GM19372 (cell line): Measurements from ENCODE around the gene PSME2.
A peak's percentile ranks its signal among the peaks of the same experiment; 100 is the strongest.

Source experiments
- ATAC-seq: cut with Tn5 transposase; IDR thresholded peaks from one replicate; pipeline ENCODE4 v1.9.1; 2021; ENCODE audit warnings: mild to moderate bottlenecking, low read depth, moderate library complexity; ENCODE audit not compliant: unreplicated experiment

Gene PSME2

GRCh38 chr14:24136684-24137528, 9.5 kb downstream of the PSME2 start:
- no peak for ATAC-seq

GRCh38 chr14:24135834-24136683, 10.4 kb downstream of the PSME2 start, which contains the start of gene PSME1:
Gene PSME1 (plus strand): TSS chr14:24136194. CDS start chr14:24136263, 69 bp downstream.
- ATAC-seq, result peak; percentile 84

- ATAC-seq, result peak; percentile 0
These were observed 10.9 kb downstream of the PSME2 start for GRCh38 chr14:24135584-24135833.

GRCh38 chr14:24133735-24134134, 12.7 kb downstream of the PSME2 start:
- ATAC-seq, result no peak

- ATAC-seq, result no peak
These were observed 13.4 kb downstream of the PSME2 start for GRCh38 chr14:24132976-24133375.

GRCh38 chr14:24132061-24132685, 14.2 kb downstream of the PSME2 start:
- ATAC-seq, result no peak

- no peak for ATAC-seq
These were observed 14.9 kb downstream of the PSME2 start for GRCh38 chr14:24131549-24131966.

GRCh38 chr14:24130717-24131548, 15.5 kb downstream of the PSME2 start:
- no peak for ATAC-seq

- no peak for ATAC-seq
These were observed 16.1 kb downstream of the PSME2 start, which contains the start of gene FITM1 for GRCh38 chr14:24130380-24130716. Gene FITM1 (plus strand): TSS chr14:24130659. CDS start chr14:24131564, 905 bp downstream.

GRCh38 chr14:24129410-24129998, 16.9 kb downstream of the PSME2 start:
- ATAC-seq, result no peak

GRCh38 chr14:24127673-24128072, 18.7 kb downstream of the PSME2 start:
- no peak for ATAC-seq

- no peak for ATAC-seq
These were observed 19.5 kb downstream of the PSME2 start for GRCh38 chr14:24126939-24127338.

GRCh38 chr14:24123424-24124417, 22.7 kb downstream of the PSME2 start:
- no peak for ATAC-seq

- no peak for ATAC-seq
These were observed 23.5 kb downstream of the PSME2 start for GRCh38 chr14:24122898-24123297.

GRCh38 chr14:24122416-24122815, 24.0 kb downstream of the PSME2 start:
- ATAC-seq, result no peak

GRCh38 chr14:24121210-24121609, 25.2 kb downstream of the PSME2 start:
- no peak for ATAC-seq

GRCh38 chr14:24119691-24120090, 26.7 kb downstream of the PSME2 start:
- ATAC-seq, result no peak

GRCh38 chr14:24117179-24117578, 29.2 kb downstream of the PSME2 start:
- ATAC-seq, result no peak
